Measurements from ENCODE around the gene GSTO2.

GRCh38 chr10:104308439-104308903 is 39.5 kb downstream of the GSTO2 start:
- TF ChIP-seq CTCF (IDR thresholded peaks at IDR 0.05 in 8 of 11, conservative IDR thresholded peaks at IDR 0.05 in 3 of 11) = no peak
- no peak for TF ChIP-seq POLR2AphosphoS5 (IDR thresholded peaks at IDR 0.05)
